K562 (cell line): Measurements from ENCODE around the gene CHMP2A. TPM values are rescaled to one million over a fixed set of nuclear protein-coding genes. Genes with fewer than 3 reads are reported as not detected.

ENCODE experiments used
- BRD4 ChIP-seq: fragments of 200-600 bp; sonication (generic); IDR thresholded peaks from 2 replicates; pipeline ENCODE4 v1.6.1; 2017; ENCODE audit warnings: inconsistent platforms
- CXXC5 ChIP-seq: fragments of 250-450 bp; sonication (Bioruptor Pico); IDR thresholded peaks from 2 replicates; pipeline ENCODE4 v1.8.0; 2022; ENCODE audit warnings: inconsistent platforms, mild to moderate bottlenecking, moderate library complexity
- E2F3 ChIP-seq: fragments of 250-450 bp; sonication (Bioruptor Pico); IDR thresholded peaks from 2 replicates; pipeline ENCODE4 v1.4.0; 2020; ENCODE audit warnings: mild to moderate bottlenecking
- EP400 ChIP-seq: fragments of 450-650 bp; IDR thresholded peaks from 2 replicates; pipeline ENCODE4 v1.6.1; 2017; ENCODE audit warnings: antibody characterized with exemption, mild to moderate bottlenecking, moderate library complexity
- ETV6 ChIP-seq, 3 experiments: fragments of 150-350 bp in 1 of 3; sonication (generic) in 1 of 3; formaldehyde crosslinking in 1 of 3; IDR thresholded peaks; 2 replicates each; pipeline versions ENCODE4 v1.6.1 to v1.8.0; 2014 to 2022; ENCODE audit warnings: borderline replicate concordance in 2 of 3, low read depth in 2 of 3, antibody characterized with exemption in 1 of 3, low read length in 1 of 3, mild to moderate bottlenecking in 1 of 3, missing genetic modification reagents in 1 of 3
- FOXO4 ChIP-seq: fragments of 450-650 bp; formaldehyde crosslinking; IDR thresholded peaks from 2 replicates; pipeline ENCODE4 v1.4.0; 2020; ENCODE audit warnings: mild to moderate bottlenecking, moderate library complexity
- GTF2E2 ChIP-seq: fragments of 200-800 bp; sonication (Bioruptor generic); IDR thresholded peaks from 2 replicates; pipeline ENCODE4 v1.6.1; 2016; ENCODE audit warnings: missing genetic modification characterization, missing compliant biosample characterization
- HDGF ChIP-seq: fragments of 450-650 bp; IDR thresholded peaks from 2 replicates; pipeline ENCODE4 v1.6.1; 2016
- KAT2B ChIP-seq: IDR thresholded peaks from one replicate; pipeline ENCODE4 v1.6.1; 2012; ENCODE audit warnings: low read depth, mild to moderate bottlenecking, control low read depth, inconsistent platforms, low read length, moderate library complexity
- NR4A1 ChIP-seq, 2 experiments: fragments of 250-450 bp in 1 of 2; fragments of 450-650 bp in 1 of 2; sonication (Bioruptor Pico) in 1 of 2; IDR thresholded peaks; 2 replicates each; pipeline versions ENCODE4 v1.4.0 to v1.6.1; 2016 to 2020; ENCODE audit warnings: mild to moderate bottlenecking in 2 of 2, missing compliant biosample characterization in 1 of 2, missing genetic modification characterization in 1 of 2, moderate library complexity in 1 of 2
- OTX1 ChIP-seq: fragments of 450-650 bp; formaldehyde crosslinking; IDR thresholded peaks from 2 replicates; pipeline ENCODE4 v1.4.0; 2022; ENCODE audit warnings: mild to moderate bottlenecking
- RBBP5 ChIP-seq: fragments of 200-600 bp; sonication (generic); IDR thresholded peaks from 2 replicates; pipeline ENCODE4 v1.6.1; 2012; ENCODE audit warnings: borderline replicate concordance, mild to moderate bottlenecking, low read length, control low read depth, inconsistent platforms; ENCODE audit not compliant: insufficient read depth, poor library complexity, severe bottlenecking
- RBM14 ChIP-seq: fragments of 200-400 bp; formaldehyde crosslinking; IDR thresholded peaks from 2 replicates; pipeline ENCODE4 v1.6.1; 2018; ENCODE audit warnings: low read depth, mild to moderate bottlenecking, low read length, moderate library complexity, borderline replicate concordance; ENCODE audit not compliant: insufficient read depth
- STAT5A ChIP-seq: IDR thresholded peaks from 2 replicates; pipeline ENCODE4 v1.6.1; 2012; ENCODE audit warnings: low read length, inconsistent platforms, borderline replicate concordance
- TAL1 ChIP-seq: fragments of 450-650 bp; IDR thresholded peaks from 2 replicates; pipeline ENCODE4 v1.6.1; 2016; ENCODE audit warnings: mild to moderate bottlenecking
- THRB ChIP-seq: fragments of 450-650 bp; formaldehyde crosslinking; conservative IDR thresholded peaks from 2 replicates; pipeline ENCODE4 v1.4.0; 2022; ENCODE audit warnings: mild to moderate bottlenecking, missing genetic modification characterization
- XRCC5 ChIP-seq: fragments of 200-400 bp; formaldehyde crosslinking; IDR thresholded peaks from 2 replicates; pipeline ENCODE4 v1.6.1; 2017; ENCODE audit warnings: low read depth, mild to moderate bottlenecking, low read length
- ZC3H11A ChIP-seq: IDR thresholded peaks from 2 replicates; pipeline ENCODE4 v1.6.1; 2012; ENCODE audit warnings: low read depth, low read length, improper control_type of control experiment
- ZNF239 ChIP-seq: fragments of 250-450 bp; sonication (Bioruptor Pico); IDR thresholded peaks from 2 replicates; pipeline ENCODE4 v1.4.0; 2020; ENCODE audit warnings: mild to moderate bottlenecking
- ZNF583 ChIP-seq: fragments of 250-450 bp; sonication (Bioruptor Pico); IDR thresholded peaks from 2 replicates; pipeline ENCODE4 v1.4.0; 2020
- ZNF609 ChIP-seq: sonication (generic); formaldehyde crosslinking; IDR thresholded peaks from 2 replicates; pipeline ENCODE4 v1.8.1; 2023; ENCODE audit warnings: missing genetic modification reagents, mild to moderate bottlenecking, borderline replicate concordance
- polyA plus RNA-seq, 8 experiments: library from polyadenylated mRNA; depleted of rRNA in 4 of 8; stranded (reverse) in 5 of 8; unstranded in 3 of 8; fragments of >200 nt; fragmentation: Nextera tagmentation in 2 of 8; fragmentation: Illumina TruSeq in 1 of 8; extraction: Ambion mirVana in 2 of 8; extraction: Trizol in 1 of 8; gene quantifications; 2 replicates each; pipeline versions ENCODE4 v1.2.1 to v1.2.3, GENCODE V29; 2011 to 2014; ENCODE audit warnings: inconsistent platforms in 1 of 8, missing spikeins in 1 of 8
- total RNA-seq, 7 experiments: library from RNA; depleted of rRNA in 6 of 7; stranded (reverse); fragments of >200 nt in 6 of 7; fragmentation: Illumina TruSeq in 2 of 7; extraction: Trizol in 2 of 7; gene quantifications; 2 replicates each; pipeline versions ENCODE4 v1.2.1 to v1.2.3, GENCODE V29; 2011 to 2021; ENCODE audit warnings: low replicate concordance in 1 of 7

Gene CHMP2A
- total and polyA plus RNA-seq, 9 of the 15 experiments (the other 6 are each of a cell fraction or from before 2014, with no cell fraction given), result 57.6 to 159 (median 87.2) TPM

GRCh38 chr19:58558066-58558622, 3.2 kb upstream of the CHMP2A start, which contains the start of gene UBE2M (continued):
- TF ChIP-seq E2F3 (CRISPR knock-in tag) (no peak), RBM14 (no peak), HDGF (0 out of 2 replicates have a peak, but pooled peaks have one; percentile 59), OTX1 (CRISPR knock-in tag) (0 out of 2 replicates have a peak, but pooled peaks have one; percentile 31), THRB (CRISPR knock-in tag) (peak; percentile 80; the same call in 1 of the 2 replicates), ZNF609 (CRISPR knock-in tag) (peak; percentile 88), EP400 (no peak), NR4A1 (CRISPR knock-in tag; IDR thresholded peaks at IDR 0.05) (no peak), NR4A1 (tag; IDR thresholded peaks at IDR 0.05) (no peak), CXXC5 (CRISPR knock-in tag) (peak; percentile 65), STAT5A (no peak), ZNF583 (CRISPR knock-in tag) (no peak), XRCC5 (0 out of 2 replicates have a peak, but pooled peaks have one; percentile 11), KAT2B (no peak), ZNF239 (CRISPR knock-in tag) (no peak), ZC3H11A (no peak), GTF2E2 (tag) (no peak), ETV6 (IDR thresholded peaks at IDR 0.05; ENCODE audit: borderline replicate concordance in 1 of 2, low read depth in 2 of 2, low read length in 1 of 2) (no peak), ETV6 (CRISPR knock-in tag; IDR thresholded peaks at IDR 0.05; ENCODE audit: borderline replicate concordance) (no peak), TAL1 (peak; percentile 21; the same call in 1 of the 2 replicates), FOXO4 (CRISPR knock-in tag) (no peak), RBBP5 (peak; percentile 62), BRD4 (no peak)
